ENCODE results near the gene EFHC1. TPM values are rescaled to one million over a fixed set of nuclear protein-coding genes. Genes with fewer than 3 reads are reported as not detected.

EFHC1 gene
- total RNA-seq, 6 donors from 2014 or later: 16.2 to 96.4 (median 21.6) TPM

GRCh38 chr6:52389626-52390360 lies 30.3 kb upstream of the EFHC1 start:
- Histone ChIP-seq H3K4me3 (no peak overlapping the region), H3K27me3 (no peaks in the 10 kb centered on the region), H3K4me1 (peaks cover 11 to 19% (median 15%) of the 10 kb centered on the region in 4 donors), H3K36me3 (no peaks in the 10 kb centered on the region), H3K27ac (peak overlapping the region; percentile 11 to 73 (median 47)), H3K9me3 (no peaks in the 10 kb centered on the region)
- DNase-seq (peak in 1 of 2 donors; percentile 45), ATAC-seq (ENCODE audit: low FRiP score in 2 of 2) (peak in 1 of 2 donors; percentile 42)
- TF ChIP-seq POLR2A (IDR thresholded peaks at IDR 0.05) (no peak), EP300 (IDR thresholded peaks at IDR 0.05) (no peak), POLR2AphosphoS5 (IDR thresholded peaks at IDR 0.05) (no peak)
- TF ChIP-seq, protein P1, sequence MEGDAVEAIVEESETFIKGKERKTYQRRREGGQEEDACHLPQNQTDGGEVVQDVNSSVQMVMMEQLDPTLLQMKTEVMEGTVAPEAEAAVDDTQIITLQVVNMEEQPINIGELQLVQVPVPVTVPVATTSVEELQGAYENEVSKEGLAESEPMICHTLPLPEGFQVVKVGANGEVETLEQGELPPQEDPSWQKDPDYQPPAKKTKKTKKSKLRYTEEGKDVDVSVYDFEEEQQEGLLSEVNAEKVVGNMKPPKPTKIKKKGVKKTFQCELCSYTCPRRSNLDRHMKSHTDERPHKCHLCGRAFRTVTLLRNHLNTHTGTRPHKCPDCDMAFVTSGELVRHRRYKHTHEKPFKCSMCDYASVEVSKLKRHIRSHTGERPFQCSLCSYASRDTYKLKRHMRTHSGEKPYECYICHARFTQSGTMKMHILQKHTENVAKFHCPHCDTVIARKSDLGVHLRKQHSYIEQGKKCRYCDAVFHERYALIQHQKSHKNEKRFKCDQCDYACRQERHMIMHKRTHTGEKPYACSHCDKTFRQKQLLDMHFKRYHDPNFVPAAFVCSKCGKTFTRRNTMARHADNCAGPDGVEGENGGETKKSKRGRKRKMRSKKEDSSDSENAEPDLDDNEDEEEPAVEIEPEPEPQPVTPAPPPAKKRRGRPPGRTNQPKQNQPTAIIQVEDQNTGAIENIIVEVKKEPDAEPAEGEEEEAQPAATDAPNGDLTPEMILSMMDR (IDR thresholded peaks at IDR 0.05): no peak
- 5 to 7% methylated on average over 8 of the region's 8 CpGs for WGBS, 2 donors

- Histone ChIP-seq H3K4me1 (peaks cover 11 to 19% (median 15%) of the 10 kb centered on the region in 4 donors), H3K27me3 (no peaks in the 10 kb centered on the region), H3K27ac (peak overlapping the region in 2 of 4 donors; percentile 39 to 55), H3K9me3 (no peaks in the 10 kb centered on the region), H3K4me3 (no peak overlapping the region), H3K36me3 (no peaks in the 10 kb centered on the region)
- WGBS, 2 donors: 20 to 22% methylated on average over 4 of the region's 4 CpGs
- TF ChIP-seq POLR2AphosphoS5 (IDR thresholded peaks at IDR 0.05) (no peak), EP300 (IDR thresholded peaks at IDR 0.05) (no peak), POLR2A (IDR thresholded peaks at IDR 0.05) (no peak)
- TF ChIP-seq, protein P1 (IDR thresholded peaks at IDR 0.05): no peak
- DNase-seq: peak in 1 of 2 donors; percentile 25
- ATAC-seq (ENCODE audit: low FRiP score in 2 of 2): no peak
Measured at GRCh38 chr6:52390361-52390727, 29.8 kb upstream of the EFHC1 start.

DNA sequence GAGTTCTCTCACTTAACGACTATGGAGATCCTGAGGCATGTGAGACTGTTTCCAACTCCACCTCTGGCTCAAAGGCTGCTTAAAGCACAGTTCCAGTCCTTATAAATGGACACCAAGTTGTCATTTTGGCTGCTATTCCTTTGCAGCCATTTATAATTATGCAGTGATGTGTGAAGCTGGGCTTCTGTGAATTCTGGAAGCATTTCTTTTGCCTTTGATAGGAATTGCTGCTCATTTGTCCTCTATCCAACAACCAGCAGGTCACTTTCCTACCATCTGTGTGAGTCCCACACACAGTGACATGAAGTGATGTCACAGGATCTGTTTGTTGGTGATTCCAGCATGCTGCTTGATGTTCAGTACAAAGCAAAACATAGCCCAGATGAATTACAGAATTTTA lies 28.5 kb upstream of the EFHC1 start:
- Histone ChIP-seq H3K27me3 (no peaks in the 10 kb centered on the region), H3K9me3 (no peaks in the 10 kb centered on the region), H3K4me3 (no peak overlapping the region), H3K27ac (no peak overlapping the region), H3K36me3 (no peaks in the 10 kb centered on the region), H3K4me1 (peaks cover 11 to 19% (median 15%) of the 10 kb centered on the region in 4 donors)
- no peak for DNase-seq
- no peak for TF ChIP-seq POLR2AphosphoS5 (IDR thresholded peaks at IDR 0.05)
- TF ChIP-seq, protein P1 (IDR thresholded peaks at IDR 0.05): no peak
- TF ChIP-seq POLR2A (IDR thresholded peaks at IDR 0.05): no peak
- TF ChIP-seq EP300 (IDR thresholded peaks at IDR 0.05): no peak
- 83 to 100% methylated on average over 1 of the region's 1 CpG for WGBS, 2 donors
- ATAC-seq (ENCODE audit: low FRiP score in 2 of 2): no peak

DNA sequence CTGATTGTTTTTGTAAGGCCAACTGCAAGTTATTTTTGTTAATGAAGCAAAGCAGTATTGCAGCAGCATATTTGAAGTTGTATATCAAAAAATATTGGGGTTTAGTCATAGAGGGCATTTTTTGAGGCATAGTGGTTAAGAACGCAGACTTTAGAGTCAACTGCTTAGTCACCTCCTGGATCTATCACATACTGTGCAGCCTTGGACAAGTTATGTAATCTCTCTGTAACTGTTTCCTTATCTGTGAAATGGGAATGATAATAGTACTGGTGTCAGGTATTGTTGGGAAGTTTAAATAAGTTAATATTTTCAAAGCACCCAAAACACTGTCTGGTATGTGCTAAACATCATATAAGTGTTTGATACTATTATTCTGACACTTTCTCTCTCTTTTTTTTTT lies 27.2 kb upstream of the EFHC1 start:
- H3K4me1 ChIP-seq: peaks cover 11 to 19% (median 15%) of the 10 kb centered on the region in 4 donors
- H3K27ac ChIP-seq: no peak overlapping the region
- DNase-seq: no peak
- no peaks in the 10 kb centered on the region for H3K27me3 ChIP-seq
- ATAC-seq (ENCODE audit: low FRiP score in 2 of 2): no peak
- no peak for TF ChIP-seq POLR2AphosphoS5 (IDR thresholded peaks at IDR 0.05)
- TF ChIP-seq POLR2A (IDR thresholded peaks at IDR 0.05): no peak
- TF ChIP-seq, protein P1 (IDR thresholded peaks at IDR 0.05): no peak
- 47 to 65% methylated on average over 1 of the region's 1 CpG for WGBS, 2 donors
- H3K9me3 ChIP-seq: no peaks in the 10 kb centered on the region
- H3K4me3 ChIP-seq: no peak overlapping the region
- no peaks in the 10 kb centered on the region for H3K36me3 ChIP-seq

GRCh38 chr6:52393780-52394179 lies 26.4 kb upstream of the EFHC1 start:
- H3K27ac ChIP-seq: no peak overlapping the region
- no peak overlapping the region for H3K4me3 ChIP-seq
- H3K27me3 ChIP-seq: no peaks in the 10 kb centered on the region
- TF ChIP-seq POLR2AphosphoS5 (IDR thresholded peaks at IDR 0.05): no peak
- H3K4me1 ChIP-seq: peaks cover 11 to 18% (median 15%) of the 10 kb centered on the region in 4 donors
- H3K36me3 ChIP-seq: no peaks in the 10 kb centered on the region
- 100% methylated on average over 1 of the region's 1 CpG for WGBS, 2 donors
- DNase-seq: no peak
- no peak for ATAC-seq (ENCODE audit: low FRiP score in 2 of 2)
- no peaks in the 10 kb centered on the region for H3K9me3 ChIP-seq
